KMS-11 (cell line): ENCODE data around the gene CCDC178.
"Not testable (repeated sequence)": the region's sequence is repeated elsewhere in the genome, so short reads cannot be mapped to it uniquely, and the experiment has no call there.

Experiments used
- H2AFZ ChIP-seq: fragments of 200-600 bp; sonication (generic); 2 replicates; pipeline ENCODE4 v1.6.1; 2016; ENCODE audit warnings: antibody characterized with exemption, mixed run types, low read depth
- H3K27ac ChIP-seq: fragments of 200-600 bp; sonication (generic); 2 replicates; pipeline ENCODE4 v1.6.1; 2016; ENCODE audit warnings: mild to moderate bottlenecking, mixed run types
- H3K27me3 ChIP-seq: fragments of 200-600 bp; sonication (generic); 2 replicates; pipeline ENCODE4 v1.6.1; 2017; ENCODE audit warnings: mild to moderate bottlenecking, low read depth, mixed run types, moderate library complexity; ENCODE audit not compliant: insufficient read depth
- H3K36me3 ChIP-seq: fragments of 200-600 bp; sonication (generic); 2 replicates; pipeline ENCODE4 v1.6.1; 2017; ENCODE audit warnings: mild to moderate bottlenecking, mixed run types; ENCODE audit not compliant: insufficient read depth
- H3K4me1 ChIP-seq: fragments of 200-600 bp; sonication (generic); 2 replicates; pipeline ENCODE4 v1.6.1; 2016; ENCODE audit warnings: mild to moderate bottlenecking, low read depth, mixed run types; ENCODE audit not compliant: poor library complexity, severe bottlenecking
- H3K4me2 ChIP-seq: fragments of 200-600 bp; sonication (generic); 2 replicates; pipeline ENCODE4 v1.7.0; 2016; ENCODE audit warnings: mild to moderate bottlenecking, mixed run types
- H3K4me3 ChIP-seq: fragments of 200-600 bp; sonication (generic); IDR thresholded peaks from 2 replicates; pipeline ENCODE4 v1.6.1; 2017; ENCODE audit warnings: low read depth, low read length, mixed read lengths; ENCODE audit not compliant: insufficient read depth
- H3K79me2 ChIP-seq: fragments of 200-600 bp; sonication (generic); 2 replicates; pipeline ENCODE4 v1.6.1; 2016; ENCODE audit warnings: low read depth, mixed run types; ENCODE audit not compliant: insufficient read depth
- H3K9ac ChIP-seq: fragments of 200-600 bp; sonication (generic); 2 replicates; pipeline ENCODE4 v1.6.1; 2016; ENCODE audit warnings: mild to moderate bottlenecking, mixed run types
- H4K20me1 ChIP-seq: fragments of 200-600 bp; sonication (generic); 2 replicates; pipeline ENCODE4 v1.6.1; 2016; ENCODE audit warnings: mild to moderate bottlenecking, mixed run types; ENCODE audit not compliant: insufficient read depth
- CTCF ChIP-seq: fragments of 200-600 bp; sonication (generic); conservative IDR thresholded peaks from 2 replicates; pipeline ENCODE4 v1.6.1; 2017; ENCODE audit warnings: low read depth, mild to moderate bottlenecking, antibody characterized with exemption, low read length, moderate library complexity, mixed read lengths

The CCDC178 gene

DNA sequence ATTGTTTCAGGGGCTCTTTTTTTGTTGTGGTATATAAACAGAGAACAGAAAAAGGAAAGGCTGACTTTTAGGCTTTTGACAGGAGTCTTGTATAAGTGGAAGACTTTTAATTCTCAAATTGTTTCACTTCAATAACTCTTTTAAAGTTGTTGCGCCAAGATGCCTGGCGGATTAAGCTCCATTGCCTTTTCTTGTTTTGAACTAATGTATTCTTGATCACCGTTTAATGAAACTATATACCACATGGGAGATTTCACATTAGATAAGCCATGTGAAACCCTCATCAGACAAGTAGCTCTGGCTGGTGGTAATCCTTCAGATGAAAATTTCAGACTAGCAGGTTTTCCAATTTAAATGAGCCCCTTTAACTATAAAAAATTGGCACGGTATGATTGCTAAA is 257.4 kb downstream of the CCDC178 start:
- Histone ChIP-seq H3K27me3 (no peaks in the 10 kb centered on the region), H2AFZ (no peak overlapping the region), H3K4me1 (no peaks in the 10 kb centered on the region), H3K4me3 (no peak overlapping the region), H3K36me3 (no peaks in the 10 kb centered on the region), H3K9ac (no peak overlapping the region), H4K20me1 (no peaks in the 10 kb centered on the region), H3K79me2 (no peaks in the 10 kb centered on the region), H3K27ac (no peak overlapping the region), H3K4me2 (no peak overlapping the region)
- no peak for TF ChIP-seq CTCF

- Histone ChIP-seq H3K9ac (no peak overlapping the region), H3K4me1 (no peaks in the 10 kb centered on the region), H3K4me2 (no peak overlapping the region), H2AFZ (no peak overlapping the region), H3K4me3 (no peak overlapping the region), H3K27me3 (no peaks in the 10 kb centered on the region), H3K79me2 (no peaks in the 10 kb centered on the region), H3K27ac (no peak overlapping the region), H4K20me1 (no peaks in the 10 kb centered on the region), H3K36me3 (no peaks in the 10 kb centered on the region; the same call in 1 of the 2 replicates)
- TF ChIP-seq CTCF, result no peak
Measured at GRCh38 chr18:33181016-33181415, 259.5 kb downstream of the CCDC178 start.

DNA sequence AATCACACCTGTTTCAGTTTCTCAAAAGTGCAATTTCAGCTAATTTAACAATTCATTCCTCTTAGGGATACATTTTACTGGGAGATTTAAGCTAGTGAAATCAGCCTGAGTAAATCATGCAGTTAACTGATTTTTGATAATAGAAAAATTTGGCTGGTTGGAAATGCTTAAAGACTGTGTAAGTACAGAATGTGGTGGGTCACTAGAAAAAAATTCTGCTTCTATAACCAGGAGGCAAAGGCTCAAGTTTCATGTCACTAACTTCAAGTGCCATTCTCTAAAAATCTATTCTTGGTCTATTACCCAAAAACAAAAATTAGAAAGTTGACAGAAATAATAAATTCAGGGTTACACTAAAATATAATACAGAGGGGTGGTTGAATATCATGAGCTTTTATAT is 271.3 kb downstream of the CCDC178 start:
- no peak overlapping the region for H3K27ac ChIP-seq
- no peaks in the 10 kb centered on the region for H3K79me2 ChIP-seq
- no peak overlapping the region for H3K4me2 ChIP-seq
- H3K9ac ChIP-seq, result no peak overlapping the region
- H3K36me3 ChIP-seq, result no peaks in the 10 kb centered on the region
- H3K4me3 ChIP-seq, result no peak overlapping the region
- no peaks in the 10 kb centered on the region for H3K27me3 ChIP-seq
- no peak for TF ChIP-seq CTCF
- no peaks in the 10 kb centered on the region for H3K4me1 ChIP-seq
- no peaks in the 10 kb centered on the region for H4K20me1 ChIP-seq
- no peak overlapping the region for H2AFZ ChIP-seq

DNA sequence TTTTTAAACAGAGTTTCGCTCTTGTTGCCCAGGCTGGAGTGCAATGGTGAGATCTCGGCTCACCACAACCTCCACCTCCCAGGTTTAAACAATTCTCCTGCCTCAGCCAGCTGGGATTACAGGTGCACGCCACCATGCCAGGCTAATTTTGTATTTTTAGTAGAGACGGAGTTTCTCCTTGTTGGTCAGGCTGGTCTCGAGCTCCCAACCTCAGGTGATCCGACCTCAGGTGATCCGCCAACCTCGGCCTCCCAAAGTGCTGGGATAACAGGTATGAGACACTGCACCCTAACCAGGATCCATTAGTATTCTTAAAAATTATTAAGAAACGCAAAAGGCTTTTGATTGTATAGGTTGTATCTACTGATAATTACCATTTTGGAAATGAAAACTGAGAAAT is 276.4 kb downstream of the CCDC178 start:
- not testable (repeated sequence) for H3K36me3 ChIP-seq, H3K27me3 ChIP-seq, H3K9ac ChIP-seq, H3K4me1 ChIP-seq, H3K79me2 ChIP-seq, H4K20me1 ChIP-seq, H2AFZ ChIP-seq, H3K4me2 ChIP-seq, H3K4me3 ChIP-seq, H3K27ac ChIP-seq

DNA sequence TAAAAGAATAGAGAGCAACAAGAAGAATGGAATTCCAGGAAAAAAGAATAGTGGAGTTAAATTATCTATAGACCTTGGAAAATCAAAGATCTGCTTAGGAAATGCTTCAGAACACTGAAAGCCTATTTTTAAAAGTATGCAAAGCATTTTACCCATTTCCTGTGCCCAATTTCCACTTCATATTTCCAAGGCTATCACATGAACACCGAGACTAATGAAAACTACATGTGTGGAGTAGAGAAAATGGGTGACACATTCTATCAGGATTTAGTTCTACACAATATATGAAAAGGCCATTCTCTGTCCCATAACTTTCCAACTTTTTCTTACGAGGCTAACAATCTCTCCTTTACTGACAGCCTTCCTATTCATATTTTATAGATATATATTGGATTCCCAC is 279.4 kb downstream of the CCDC178 start:
- no peak overlapping the region for H3K9ac ChIP-seq
- H3K27ac ChIP-seq, result no peak overlapping the region
- H3K4me1 ChIP-seq, result no peaks in the 10 kb centered on the region
- H3K4me2 ChIP-seq, result no peak overlapping the region
- no peaks in the 10 kb centered on the region; the same call in 1 of the 2 replicates for H3K36me3 ChIP-seq
- no peak overlapping the region for H2AFZ ChIP-seq
- TF ChIP-seq CTCF, result no peak
- no peaks in the 10 kb centered on the region for H3K27me3 ChIP-seq
- H3K4me3 ChIP-seq, result no peak overlapping the region
- H4K20me1 ChIP-seq, result no peaks in the 10 kb centered on the region
- H3K79me2 ChIP-seq, result no peaks in the 10 kb centered on the region
